Ovary (tissue), 9 donors: ENCODE measurements around the gene CELF1. TPM values are rescaled to one million over a fixed set of nuclear protein-coding genes. Genes with fewer than 3 reads are reported as not detected.
A peak's percentile ranks its signal among the peaks of the same experiment; 100 is the strongest.

Source experiments
- DNase-seq, 5 donors: peaks; one replicate each; pipeline ENCODE4 v3.0.0-alpha.2; 2019 to 2020
- H3K27ac ChIP-seq, 2 donors: fragments of 200-600 bp; one replicate each; pipeline versions ENCODE4 v1.5.1 to v1.8.0; 2019 to 2022
- H3K27me3 ChIP-seq: fragments of 200-600 bp; one replicate; pipeline ENCODE4 v1.8.0; 2022
- H3K36me3 ChIP-seq: fragments of 200-600 bp; sonication (generic); one replicate; pipeline ENCODE4 v1.5.1; 2019
- H3K4me1 ChIP-seq: one replicate; pipeline ENCODE4 v1.8.1; 2013; ENCODE audit warnings: mild to moderate bottlenecking, moderate library complexity; ENCODE audit not compliant: insufficient read depth
- H3K4me3 ChIP-seq: fragments of 200-600 bp; sonication (generic); one replicate; pipeline ENCODE4 v1.5.1; 2017
- H3K9me3 ChIP-seq, 2 donors: fragments of 200-600 bp in 1 of 2; sonication (generic) in 1 of 2; one replicate each; pipeline versions ENCODE4 v1.5.1 to v1.8.1; 2013 to 2019; ENCODE audit warnings: mild to moderate bottlenecking in 1 of 2, moderate library complexity in 1 of 2
- EP300 ChIP-seq: sonication (generic); formaldehyde crosslinking; IDR thresholded peaks from one replicate; pipeline ENCODE4 v1.6.1; 2017; ENCODE audit warnings: antibody characterized with exemption
- POLR2A ChIP-seq: fragments of 450-650 bp; IDR thresholded peaks from one replicate; pipeline ENCODE4 v1.6.1; 2017; ENCODE audit warnings: antibody characterized with exemption, mild to moderate bottlenecking, moderate library complexity
- WGBS, 3 donors: extraction: QIAGEN DNeasy Blood & Tissue Kit in 1 of 3; methylation state at CpG; one replicate each; pipeline versions ENCODE4 v1.1.5 to v1.1.7; 2013 to 2017; 5-methylcytosine and 5-hydroxymethylcytosine counted together
- intact Hi-C, 4 donors: fragments of 100-400 bp; cut with DNase I; formaldehyde crosslinking; loops; one replicate each; pipeline versions ENCODE4 v1.11.0 to v1.15.1; 2022 to 2023
- polyA plus RNA-seq, 2 donors: library from polyadenylated mRNA; stranded (reverse); fragments of 200-250 nt in 1 of 2; fragments of 350-450 nt in 1 of 2; fragmentation: Illumina TruSeq in 1 of 2; extraction: RNeasy Lipid Tissue Mini Kit (QIAGEN cat#74804) in 1 of 2; gene quantifications; one replicate each; pipeline ENCODE4 v1.2.3, GENCODE V29; 2013 to 2014
- small RNA-seq: library from RNA; depleted of rRNA; stranded (forward); fragments of <200 nt; gene quantifications from one replicate; pipeline ENCODE3, GENCODE V24; 2016
- total RNA-seq, 7 donors: library from RNA; depleted of rRNA in 2 of 7; stranded (reverse); fragments of >200 nt in 2 of 7; fragmentation: NEBNext Ultra II Directional in 3 of 7; extraction: Animal tissue kit (Norgen Biotek cat#: 25700) in 3 of 7; gene quantifications; one replicate each; pipeline versions ENCODE4 v1.1.0 to v1.2.4, GENCODE V29; 2016 to 2023
- TF ChIP-seq, protein P1 (sequence below), 3 donors: fragments of 450-650 bp in 2 of 3; fragments of 200-600 bp in 1 of 3; IDR thresholded peaks; one replicate each; pipeline versions ENCODE4 v1.5.1 to v1.8.0; 2016 to 2022; ENCODE audit warnings: antibody characterized with exemption in 3 of 3, mild to moderate bottlenecking in 1 of 3
- donor health status: DM: no; HTN: no; CAD: no; lungs with moderate emphysema.
- donor health status: DM: no; HTN: no; CAD: no.
- donor health status: Bipolar disorder and iron deficiency.
- donor health status: DM: yes; HTN: yes; CAD: no.
- donor health status: DM: no; HTN: no; CAD: no.
- donor health status: DM: yes; HTN: yes; CAD: no.

CELF1 gene
- total and polyA plus RNA-seq, 9 donors: 25.0 to 109 (median 71.5) TPM

GRCh38 chr11:47425611-47426010 lies 127.3 kb downstream of the CELF1 start:
- intact Hi-C loops: no loop called here
- H3K36me3 ChIP-seq: no peaks in the 10 kb centered on the region
- DNase-seq: no peak
- TF ChIP-seq, protein P1, sequence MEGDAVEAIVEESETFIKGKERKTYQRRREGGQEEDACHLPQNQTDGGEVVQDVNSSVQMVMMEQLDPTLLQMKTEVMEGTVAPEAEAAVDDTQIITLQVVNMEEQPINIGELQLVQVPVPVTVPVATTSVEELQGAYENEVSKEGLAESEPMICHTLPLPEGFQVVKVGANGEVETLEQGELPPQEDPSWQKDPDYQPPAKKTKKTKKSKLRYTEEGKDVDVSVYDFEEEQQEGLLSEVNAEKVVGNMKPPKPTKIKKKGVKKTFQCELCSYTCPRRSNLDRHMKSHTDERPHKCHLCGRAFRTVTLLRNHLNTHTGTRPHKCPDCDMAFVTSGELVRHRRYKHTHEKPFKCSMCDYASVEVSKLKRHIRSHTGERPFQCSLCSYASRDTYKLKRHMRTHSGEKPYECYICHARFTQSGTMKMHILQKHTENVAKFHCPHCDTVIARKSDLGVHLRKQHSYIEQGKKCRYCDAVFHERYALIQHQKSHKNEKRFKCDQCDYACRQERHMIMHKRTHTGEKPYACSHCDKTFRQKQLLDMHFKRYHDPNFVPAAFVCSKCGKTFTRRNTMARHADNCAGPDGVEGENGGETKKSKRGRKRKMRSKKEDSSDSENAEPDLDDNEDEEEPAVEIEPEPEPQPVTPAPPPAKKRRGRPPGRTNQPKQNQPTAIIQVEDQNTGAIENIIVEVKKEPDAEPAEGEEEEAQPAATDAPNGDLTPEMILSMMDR (IDR thresholded peaks at IDR 0.05): no peak
- TF ChIP-seq POLR2A (no peak), EP300 (no peak)
- no peaks in the 10 kb centered on the region for H3K9me3 ChIP-seq
- H3K27me3 ChIP-seq: no peaks in the 10 kb centered on the region
- WGBS, 3 donors: 0 to 1% (median 1%) methylated on average over 14 of the region's 14 CpGs
- peak overlapping the region; percentile 81 for H3K27ac ChIP-seq
- H3K4me3 ChIP-seq: peak overlapping the region; percentile 98
- no peaks in the 10 kb centered on the region for H3K4me1 ChIP-seq

DNA sequence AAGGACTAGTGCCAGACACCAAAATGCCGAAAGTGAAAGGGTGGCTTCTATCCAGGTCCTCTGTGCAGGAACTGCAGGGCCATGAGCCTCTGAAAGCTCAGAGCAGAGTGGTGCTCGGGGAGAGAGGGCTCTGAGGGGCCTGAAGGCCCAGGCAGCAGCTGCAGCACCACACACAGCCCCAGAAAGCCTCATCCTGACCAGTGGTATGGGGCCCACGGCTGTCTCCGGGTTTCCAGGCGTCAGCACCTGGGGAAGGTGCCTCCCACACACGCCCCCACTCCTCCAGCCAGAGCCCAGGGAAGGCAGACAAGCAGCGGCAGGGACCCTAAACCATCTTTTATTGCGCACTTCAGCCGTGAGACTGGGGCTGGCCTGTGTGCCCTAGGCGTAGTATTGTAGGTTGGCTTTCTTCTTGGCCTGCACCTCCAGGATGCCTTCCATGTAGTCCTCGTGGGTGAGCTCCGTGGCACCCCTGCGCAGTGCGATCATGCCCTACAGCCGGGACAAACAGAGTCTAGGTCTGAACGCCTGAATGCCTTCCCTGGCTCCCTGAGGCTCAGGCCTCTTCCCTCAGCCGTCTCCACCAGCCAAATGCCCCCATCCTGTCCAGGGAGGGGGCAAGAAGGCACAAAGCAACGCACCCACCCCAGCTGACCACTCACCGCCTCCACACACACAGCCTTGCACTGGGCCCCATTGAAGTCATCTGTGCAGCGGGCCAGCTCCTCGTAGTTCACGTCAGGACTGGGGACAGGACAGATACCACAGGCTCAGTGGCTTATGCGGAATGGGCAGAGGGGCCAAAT lies 134.3 kb downstream of the CELF1 start:
- no peak for DNase-seq
- H3K4me1 ChIP-seq: no peaks in the 10 kb centered on the region
- TF ChIP-seq POLR2A (no peak), EP300 (no peak)
- TF ChIP-seq, protein P1 (IDR thresholded peaks at IDR 0.05): no peak
- no peak overlapping the region for H3K27ac ChIP-seq
- H3K27me3 ChIP-seq: no peaks in the 10 kb centered on the region
- 65 to 66% (median 65%) methylated on average over 23 of the region's 23 CpGs for WGBS, 3 donors
- no peaks in the 10 kb centered on the region for H3K36me3 ChIP-seq
- no peak overlapping the region for H3K4me3 ChIP-seq
- no peaks in the 10 kb centered on the region for H3K9me3 ChIP-seq
- intact Hi-C loops: loop anchor here in 1 of 4 donors (10.0 kb wide), 1 partner anchor 234 kb away; the partner anchor contains the start of gene PACSIN3

- 72 to 80% (median 77%) methylated on average over 6 of the region's 6 CpGs for WGBS, 3 donors
- H3K27ac ChIP-seq: no peak overlapping the region
Measured at GRCh38 chr11:47417712-47418111, 135.2 kb downstream of the CELF1 start.

GRCh38 chr11:47415949-47416472 lies 136.9 kb downstream of the CELF1 start:
- DNase-seq: peak; percentile 84 to 91 (median 87)
- H3K9me3 ChIP-seq: no peaks in the 10 kb centered on the region
- H3K4me3 ChIP-seq: no peak overlapping the region
- no peak for TF ChIP-seq EP300
- TF ChIP-seq, protein P1 (IDR thresholded peaks at IDR 0.05): no peak
- no peak for TF ChIP-seq POLR2A
- H3K27ac ChIP-seq: peak overlapping the region; percentile 41 to 72
- intact Hi-C loops: loop anchor here in 1 of 4 donors (10.0 kb wide), 1 partner anchor 231 kb away; the partner anchor contains the start of gene PACSIN3
- WGBS, 3 donors: 5 to 10% (median 7%) methylated on average over 13 of the region's 13 CpGs
- H3K4me1 ChIP-seq: no peaks in the 10 kb centered on the region
- H3K27me3 ChIP-seq: no peaks in the 10 kb centered on the region
- H3K36me3 ChIP-seq: no peaks in the 10 kb centered on the region

More at GRCh38 chr11:47417712-47418111, 135.2 kb downstream of the CELF1 start:
- intact Hi-C loops: loop anchor here in 1 of 4 donors (10.0 kb wide), 1 partner anchor 233 kb away; the partner anchor contains the start of gene PACSIN3
- Histone ChIP-seq H3K36me3 (no peaks in the 10 kb centered on the region), H3K27me3 (no peaks in the 10 kb centered on the region), H3K9me3 (no peaks in the 10 kb centered on the region), H3K4me3 (no peak overlapping the region), H3K4me1 (no peaks in the 10 kb centered on the region)
- no peak for DNase-seq
- TF ChIP-seq POLR2A: no peak
- no peak for TF ChIP-seq EP300
- TF ChIP-seq, protein P1 (IDR thresholded peaks at IDR 0.05): no peak

Small RNAs within 50 kb of the gene (small RNA-seq; reads per million reads assigned to genes)
- gene RN7SL652P: not detected
- not detected for gene RNU5E-10P

Other genes starting within 250 kb of the CELF1 start
- gene MYBPC3, start 200.4 kb downstream of the CELF1 start, total RNA-seq: under 1 TPM in 3 of 7 donors, not detected in 4; 0.18 to 0.40 (median 0.32) TPM
- gene MYBPC3, start 200.4 kb downstream of the CELF1 start, polyA plus RNA-seq: under 1 TPM; 0.05 to 0.22 TPM
- 10 to 100 TPM in 2 of 7 donors, 1 to 10 TPM in 5; 5.1 to 21.5 (median 8.5) TPM for gene SPI1, start 174.6 kb downstream of the CELF1 start, total RNA-seq
- gene SPI1, start 174.6 kb downstream of the CELF1 start, polyA plus RNA-seq: 1 to 10 TPM; 3.9 to 6.8 TPM
- 10 to 100 TPM; 38.7 to 60.2 (median 51.7) TPM for gene SLC39A13, start 144.5 kb downstream of the CELF1 start, total RNA-seq
- 10 to 100 TPM in 1 of 2 donors, 1 to 10 TPM in 1; 2.8 to 54.8 TPM for gene SLC39A13, start 144.5 kb downstream of the CELF1 start, polyA plus RNA-seq
- gene PSMC3, start 126.7 kb downstream of the CELF1 start, total RNA-seq: 10 to 100 TPM; 60.7 to 89.6 (median 79.4) TPM
- gene PSMC3, start 126.7 kb downstream of the CELF1 start, polyA plus RNA-seq: 100 to 1,000 TPM; 104 to 267 TPM
- under 1 TPM in 3 of 7 donors, not detected in 4; 0.23 to 0.43 (median 0.32) TPM for gene RAPSN, start 104.0 kb downstream of the CELF1 start, total RNA-seq
- gene RAPSN, start 104.0 kb downstream of the CELF1 start, polyA plus RNA-seq: under 1 TPM in 1 of 2 donors, not detected in 1; 0.08 TPM
- gene PTPMT1, start 12.5 kb upstream of the CELF1 start, total RNA-seq: 100 to 1,000 TPM in 1 of 7 donors, 10 to 100 TPM in 6; 33.8 to 103 (median 36.7) TPM
- 10 to 100 TPM; 51.0 to 60.7 TPM for gene PTPMT1, start 12.5 kb upstream of the CELF1 start, polyA plus RNA-seq
- 10 to 100 TPM; 14.4 to 21.6 (median 17.9) TPM for gene KBTBD4, start 25.8 kb upstream of the CELF1 start, total RNA-seq
- gene KBTBD4, start 25.8 kb upstream of the CELF1 start, polyA plus RNA-seq: 10 to 100 TPM; 19.3 to 23.5 TPM
- gene NDUFS3, start 25.9 kb upstream of the CELF1 start, total RNA-seq: 10 to 100 TPM; 40.8 to 73.2 (median 60.2) TPM
- gene NDUFS3, start 25.9 kb upstream of the CELF1 start, polyA plus RNA-seq: 10 to 100 TPM; 61.4 to 76.9 TPM
- gene FAM180B, start 33.5 kb upstream of the CELF1 start, total RNA-seq: not detected
- gene FAM180B, start 33.5 kb upstream of the CELF1 start, polyA plus RNA-seq: under 1 TPM in 1 of 2 donors, not detected in 1; 0.62 TPM
- gene C1QTNF4, start 41.3 kb upstream of the CELF1 start, total RNA-seq: 10 to 100 TPM in 6 of 7 donors, 1 to 10 TPM in 1; 9.1 to 29.6 (median 14.8) TPM
- gene C1QTNF4, start 41.3 kb upstream of the CELF1 start, polyA plus RNA-seq: 10 to 100 TPM in 1 of 2 donors, not detected in 1; 22.2 TPM
- gene MTCH2, start 89.4 kb upstream of the CELF1 start, total RNA-seq: 10 to 100 TPM; 13.0 to 44.1 (median 38.8) TPM
- 10 to 100 TPM; 20.4 to 51.2 TPM for gene MTCH2, start 89.4 kb upstream of the CELF1 start, polyA plus RNA-seq
- 10 to 100 TPM in 1 of 7 donors, 1 to 10 TPM in 5, under 1 TPM in 1; 0.83 to 13.1 (median 2.8) TPM for gene AGBL2, start 162.2 kb upstream of the CELF1 start, total RNA-seq
- 1 to 10 TPM; 2.0 to 4.5 TPM for gene AGBL2, start 162.2 kb upstream of the CELF1 start, polyA plus RNA-seq
- gene FNBP4, start 214.2 kb upstream of the CELF1 start, total RNA-seq: 100 to 1,000 TPM in 5 of 7 donors, 10 to 100 TPM in 2; 81.8 to 167 (median 131) TPM
- 10 to 100 TPM; 59.4 to 72.8 TPM for gene FNBP4, start 214.2 kb upstream of the CELF1 start, polyA plus RNA-seq